IMR-90 (cell line): ENCODE results near the gene ARHGAP24. TPM values are rescaled to one million over a fixed set of nuclear protein-coding genes. Genes with fewer than 3 reads are reported as not detected.
"Not testable (repeated sequence)": the region's sequence is repeated elsewhere in the genome, so short reads cannot be mapped to it uniquely, and the experiment has no call there.

ENCODE experiments used
- ATAC-seq: fragments of 200-7000 bp; cut with Tn5 transposase; 2 replicates; pipeline ENCODE4 v1.9.1; 2020; ENCODE audit warnings: low read depth, mild to moderate bottlenecking, moderate library complexity
- BruUV-seq: library from RNA; stranded (reverse); fragments of 400-500 nt; replicated peaks from 2 replicates; lab custom pipeline; 2021; lab: Mats Ljungman, UMichigan
- CTCF ChIA-PET: fragments of 300-600 bp; formaldehyde crosslinking; extraction: SDS; loops from one replicate; lab custom pipeline; 2021; ENCODE audit warnings: antibody characterized with exemption; lab: Yijun Ruan, JAX
- POLR2A ChIA-PET: fragments of 300-600 bp; sonication (Branson Sonifier 250); formaldehyde crosslinking; loops from one replicate; lab custom pipeline; 2022; ENCODE audit warnings: antibody characterized with exemption; ENCODE audit not compliant: unreplicated experiment; lab: Charles Lee
- DNase-seq: peaks from one replicate; pipeline ENCODE4 v3.0.0; 2013
- H2AFZ ChIP-seq: replicated peaks from 2 replicates; pipeline ENCODE3; 2013; ENCODE audit warnings: low read length, mild to moderate bottlenecking; ENCODE audit not compliant: poor library complexity
- H2AK5ac ChIP-seq: 2 replicates; pipeline ENCODE4 v1.6.1; 2013; ENCODE audit warnings: low read depth, low read length, inconsistent platforms
- H2AK9ac ChIP-seq: replicated peaks from 2 replicates; pipeline ENCODE3; 2013; ENCODE audit warnings: mild to moderate bottlenecking, low read depth, low read length, moderate library complexity; ENCODE audit not compliant: poor library complexity
- H2BK120ac ChIP-seq: 2 replicates; pipeline ENCODE4 v1.6.1; 2013; ENCODE audit warnings: low read depth, low read length, inconsistent platforms
- H2BK15ac ChIP-seq: 3 replicates; pipeline ENCODE4 v1.6.1; 2013; ENCODE audit warnings: low read depth, low read length, inconsistent platforms
- H2BK20ac ChIP-seq: 2 replicates; pipeline ENCODE4 v1.6.1; 2013; ENCODE audit warnings: low read depth, mild to moderate bottlenecking, inconsistent platforms, low read length, moderate library complexity
- H2BK5ac ChIP-seq: 2 replicates; pipeline ENCODE4 v1.6.1; 2013; ENCODE audit warnings: mild to moderate bottlenecking, low read depth, low read length, inconsistent platforms; ENCODE audit not compliant: poor library complexity, severe bottlenecking
- H3K14ac ChIP-seq: replicated peaks from 2 replicates; pipeline ENCODE4 v1.6.1; 2013; ENCODE audit warnings: low read depth, low read length, inconsistent platforms
- H3K18ac ChIP-seq: 2 replicates; pipeline ENCODE4 v1.6.1; 2013; ENCODE audit warnings: low read depth, low read length, control low read depth
- H3K23ac ChIP-seq: 2 replicates; pipeline ENCODE4 v1.6.1; 2013; ENCODE audit warnings: low read depth, low read length, inconsistent platforms
- H3K27ac ChIP-seq: 2 replicates; pipeline ENCODE4 v1.5.1; 2013; ENCODE audit warnings: mild to moderate bottlenecking, control low read depth, low read length; ENCODE audit not compliant: insufficient read depth
- H3K27me3 ChIP-seq: 2 replicates; pipeline ENCODE4 v1.6.1; 2013; ENCODE audit warnings: low read length; ENCODE audit not compliant: control insufficient read depth, insufficient read depth
- H3K36me3 ChIP-seq: 2 replicates; pipeline ENCODE4 v1.6.1; 2013; ENCODE audit warnings: low read length, mixed read lengths; ENCODE audit not compliant: control insufficient read depth, insufficient read depth
- H3K4ac ChIP-seq: 2 replicates; pipeline ENCODE4 v1.6.1; 2013; ENCODE audit warnings: low read depth, low read length, inconsistent platforms
- H3K4me1 ChIP-seq: 2 replicates; pipeline ENCODE4 v1.6.1; 2013; ENCODE audit warnings: low read length, mixed read lengths; ENCODE audit not compliant: control insufficient read depth, insufficient read depth
- H3K4me2 ChIP-seq: 2 replicates; pipeline ENCODE4 v1.6.1; 2013; ENCODE audit warnings: low read depth, mild to moderate bottlenecking, control low read depth, low read length, moderate library complexity
- H3K4me3 ChIP-seq: 2 replicates; pipeline ENCODE4 v1.5.1; 2013; ENCODE audit warnings: low read depth, mild to moderate bottlenecking, control low read depth, low read length, moderate library complexity; ENCODE audit not compliant: insufficient read depth
- H3K56ac ChIP-seq: 2 replicates; pipeline ENCODE4 v1.6.1; 2013; ENCODE audit warnings: low read length, inconsistent platforms; ENCODE audit not compliant: insufficient read depth; ENCODE audit errors: extremely low read depth
- H3K79me1 ChIP-seq, 2 experiments: 2 replicates each; pipeline ENCODE4 v1.6.1; 2013; ENCODE audit warnings: low read length in 2 of 2, inconsistent platforms in 1 of 2, low read depth in 1 of 2
- H3K9ac ChIP-seq: 2 replicates; pipeline ENCODE4 v1.6.1; 2013; ENCODE audit warnings: low read depth, low read length, control low read depth
- H3K9me1 ChIP-seq: 2 replicates; pipeline ENCODE4 v1.6.1; 2013; ENCODE audit warnings: low read length, inconsistent platforms; ENCODE audit not compliant: insufficient read depth
- H3K9me3 ChIP-seq: 2 replicates; pipeline ENCODE4 v1.6.1; 2013; ENCODE audit warnings: low read length; ENCODE audit not compliant: control insufficient read depth, insufficient read depth
- H4K20me1 ChIP-seq: 2 replicates; pipeline ENCODE4 v1.6.1; 2013; ENCODE audit warnings: low read length, inconsistent platforms; ENCODE audit not compliant: insufficient read depth
- H4K5ac ChIP-seq: 2 replicates; pipeline ENCODE4 v1.6.1; 2013; ENCODE audit warnings: mild to moderate bottlenecking, low read depth, low read length, control low read depth
- H4K8ac ChIP-seq, 2 experiments: 2 replicates each; pipeline ENCODE4 v1.6.1; 2013; ENCODE audit warnings: low read depth in 2 of 2, low read length in 2 of 2, control low read depth in 1 of 2, inconsistent platforms in 1 of 2
- H4K91ac ChIP-seq: 2 replicates; pipeline ENCODE4 v1.6.1; 2013; ENCODE audit warnings: low read depth, low read length, inconsistent platforms; ENCODE audit not compliant: insufficient read depth
- WGBS, 2 experiments: methylation state at CpG; one replicate each; pipeline versions ENCODE4 v1.1.5 to v1.1.7; 2013; ENCODE audit warnings: missing lambda C conversion rate in 2 of 2; ENCODE audit not compliant: insufficient read length in 1 of 2; ENCODE audit errors: extremely low coverage in 2 of 2; 5-methylcytosine and 5-hydroxymethylcytosine counted together
- dilution Hi-C: fragments of 300-500 bp; cut with HindIII; formaldehyde crosslinking; loops from one replicate; pipeline ENCODE4 v1.14.3; 2018; ENCODE audit warnings: low sequenced_read_pairs; ENCODE audit not compliant: unreplicated experiment
- in situ Hi-C: fragments of 300-500 bp; cut with MboI; formaldehyde crosslinking; loops from 3 replicates; pipeline ENCODE4 v1.14.3; 2019; ENCODE audit warnings: low sequenced_read_pairs, inconsistent platforms, mixed read lengths
- intact Hi-C: fragments of 100-400 bp; cut with micrococcal nuclease; formaldehyde crosslinking; loops from 2 replicates; pipeline ENCODE4 v1.10.0; 2022
- polyA plus RNA-seq, 3 experiments: library from polyadenylated mRNA; depleted of rRNA; stranded (reverse); fragments of >200 nt; gene quantifications; 2 replicates each; pipeline ENCODE4 v1.2.3, GENCODE V29; 2012; ENCODE audit warnings: low replicate concordance in 1 of 3
- total RNA-seq: library from RNA; depleted of rRNA; stranded (reverse); fragments of >200 nt; gene quantifications from 2 replicates; pipeline ENCODE4 v1.2.3, GENCODE V29; 2012

The ARHGAP24 gene
- total and polyA plus RNA-seq, 2 of the 4 experiments (the other 2 are of a cell fraction), result 11.9 to 24.0 TPM

DNA sequence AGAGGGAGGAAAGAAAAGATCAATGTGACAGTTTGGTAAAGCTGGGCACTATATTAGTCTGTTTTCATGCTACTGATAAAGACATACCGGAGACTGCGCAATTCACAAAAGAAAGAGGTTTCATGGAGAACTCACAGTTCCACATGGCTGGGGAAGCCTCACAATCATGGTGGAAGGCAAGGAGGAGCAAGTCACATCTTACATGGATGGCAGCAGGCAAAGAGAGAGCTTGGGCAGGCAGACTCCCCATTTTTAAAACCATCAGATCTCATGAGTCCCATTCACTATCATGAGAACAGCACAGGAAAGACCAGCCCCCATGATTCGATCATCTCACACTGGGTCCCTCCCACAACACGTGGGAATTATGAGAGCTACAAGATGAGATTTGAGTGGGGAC, 490.1 kb downstream of the ARHGAP24 start:
- dilution Hi-C loops, DNase-seq, H3K79me1 ChIP-seq, H2AK5ac ChIP-seq, H3K23ac ChIP-seq, H2AK9ac ChIP-seq, ATAC-seq, H2BK120ac ChIP-seq, H3K4me1 ChIP-seq, BruUV-seq, H2BK15ac ChIP-seq, H3K4me3 ChIP-seq, H2BK5ac ChIP-seq, H4K5ac ChIP-seq, H4K20me1 ChIP-seq, H3K27me3 ChIP-seq, H3K4me2 ChIP-seq, H3K27ac ChIP-seq, H4K8ac ChIP-seq, H3K9me3 ChIP-seq, H2AFZ ChIP-seq, POLR2A ChIA-PET, H4K91ac ChIP-seq, H3K18ac ChIP-seq, H3K56ac ChIP-seq, H2BK20ac ChIP-seq, H3K9ac ChIP-seq, H3K4ac ChIP-seq, H3K14ac ChIP-seq, H3K36me3 ChIP-seq, H3K9me1 ChIP-seq: not testable (repeated sequence)
- 100% methylated on average over 1 of the region's 4 CpGs; no CpG with 5 or more reads in 1 of the 2 experiments for WGBS, 2 experiments
- intact Hi-C loops (loop anchor here (10.0 kb wide), 1 partner anchor 590 kb away; no protein-coding TSS in a partner anchor), in situ Hi-C loops (loop anchor here (5.0 kb wide), 1 partner anchor 213 kb away; no protein-coding TSS in a partner anchor)
- CTCF ChIA-PET, result interaction anchor here (1.0 to 1.5 kb wide), 2 partner anchors 9 to 11 kb away, joined by 4 read pairs; no protein-coding TSS in a partner anchor
